RWPE1 (cell line): ENCODE results near the gene NPPC.

ENCODE experiments used
- CTCF ChIA-PET: fragments of 350-600 bp; sonication (Branson Sonifier 250); formaldehyde crosslinking; extraction: SDS; loops from one replicate; lab custom pipeline; 2021; lab: Yijun Ruan, JAX
- POLR2A ChIA-PET: fragments of 400-600 bp; formaldehyde crosslinking; extraction: SDS; loops from one replicate; lab custom pipeline; 2020; ENCODE audit warnings: antibody characterized with exemption; ENCODE audit not compliant: low non-redundant PET; lab: Yijun Ruan, JAX
- DNase-seq: peaks from one replicate; pipeline ENCODE4 v3.0.0; 2012; ENCODE audit warnings: low spot score
- H3K27ac ChIP-seq: fragments of 450-650 bp; 2 replicates; pipeline ENCODE4 v1.5.1; 2017
- CTCF ChIP-seq: fragments of 450-650 bp; conservative IDR thresholded peaks from 2 replicates; pipeline ENCODE4 v1.5.1; 2017; ENCODE audit warnings: low read depth, mild to moderate bottlenecking

NPPC gene

GRCh38 chr2:231932985-231933915 is 7.1 kb upstream of the NPPC start:
- CTCF ChIA-PET: no interaction called here
- no peak overlapping the region for H3K27ac ChIP-seq
- no peak for TF ChIP-seq CTCF
- POLR2A ChIA-PET: no interaction called here
- no peak for DNase-seq

GRCh38 chr2:231932711-231932970 is 6.4 kb upstream of the NPPC start:
- no peak for DNase-seq
- ChIA-PET CTCF (no interaction called here), POLR2A (no interaction called here)
- H3K27ac ChIP-seq: no peak overlapping the region
- no peak for TF ChIP-seq CTCF

GRCh38 chr2:231931481-231931915 is 5.3 kb upstream of the NPPC start:
- CTCF ChIA-PET: no interaction called here
- no peak for DNase-seq
- no peak for TF ChIP-seq CTCF
- POLR2A ChIA-PET: no interaction called here
- no peak overlapping the region for H3K27ac ChIP-seq

GRCh38 chr2:231930593-231931281 is 4.5 kb upstream of the NPPC start:
- CTCF ChIA-PET: interaction anchor here (0.6 kb wide), 1 partner anchor 522 kb away, joined by 3 read pairs; no protein-coding TSS in a partner anchor
- DNase-seq: no peak
- no peak for TF ChIP-seq CTCF
- H3K27ac ChIP-seq: no peak overlapping the region
- POLR2A ChIA-PET: no interaction called here

GRCh38 chr2:231929961-231930592 is 3.9 kb upstream of the NPPC start:
- TF ChIP-seq CTCF: no peak
- CTCF ChIA-PET: interaction anchor here (0.6 kb wide), 1 partner anchor 523 kb away, joined by 3 read pairs; no protein-coding TSS in a partner anchor

More at GRCh38 chr2:231929961-231930592, 3.9 kb upstream of the NPPC start:
- H3K27ac ChIP-seq: no peak overlapping the region
- POLR2A ChIA-PET: no interaction called here
- DNase-seq: no peak
